NCI-H510A treated with DMSO at 0.1 percent for 48 hours (cell line): Measurements from ENCODE around the gene TPM4.
"Not testable (repeated sequence)": the region's sequence is repeated elsewhere in the genome, so short reads cannot be mapped to it uniquely, and the experiment has no call there.

Source experiments
- DNase-seq: peaks from one replicate; lab custom pipeline; 2025; lab: John Stamatoyannopoulos, UW

The TPM4 gene

DNA sequence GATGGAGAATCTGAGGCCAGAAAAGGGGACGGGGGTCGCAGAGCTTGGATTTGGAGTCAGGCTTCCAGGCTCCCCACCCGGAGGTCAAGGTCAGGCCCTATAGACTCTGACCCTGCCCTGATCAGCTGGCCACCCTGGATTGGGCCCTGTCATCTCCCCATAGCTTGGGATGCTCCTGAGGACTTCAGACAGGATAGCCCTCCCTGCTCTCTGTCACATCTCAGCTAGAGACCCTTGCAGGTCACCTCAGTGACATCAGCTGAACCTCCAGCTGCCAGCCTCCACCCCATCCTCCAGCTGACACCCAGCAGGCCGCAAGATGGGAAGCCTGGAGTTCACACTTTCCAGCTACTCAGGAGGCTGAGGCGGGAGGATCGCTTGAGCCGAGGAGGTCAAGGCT is 2.8 kb upstream of the TPM4 start:
- DNase-seq = no peak

DNA sequence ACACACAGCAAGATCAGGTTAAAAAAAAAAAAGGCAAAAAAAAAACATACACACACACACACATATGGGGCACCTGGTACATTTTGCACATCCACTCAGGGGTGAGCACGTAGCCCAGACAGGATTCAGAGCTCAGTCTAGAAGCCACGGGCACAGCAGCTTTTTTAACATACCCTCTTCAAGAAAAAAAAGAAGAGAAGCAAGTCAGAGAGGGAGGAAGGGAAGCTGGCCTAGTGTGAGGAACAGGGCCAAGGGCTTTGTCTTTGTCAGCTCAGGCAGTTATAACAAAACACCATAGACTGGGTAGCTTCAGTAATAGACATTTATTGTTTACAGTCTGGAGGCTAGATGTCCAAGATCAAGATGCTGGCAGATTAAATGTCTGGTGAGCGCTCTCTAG is 2.3 kb upstream of the TPM4 start:
- DNase-seq = no peak

DNA sequence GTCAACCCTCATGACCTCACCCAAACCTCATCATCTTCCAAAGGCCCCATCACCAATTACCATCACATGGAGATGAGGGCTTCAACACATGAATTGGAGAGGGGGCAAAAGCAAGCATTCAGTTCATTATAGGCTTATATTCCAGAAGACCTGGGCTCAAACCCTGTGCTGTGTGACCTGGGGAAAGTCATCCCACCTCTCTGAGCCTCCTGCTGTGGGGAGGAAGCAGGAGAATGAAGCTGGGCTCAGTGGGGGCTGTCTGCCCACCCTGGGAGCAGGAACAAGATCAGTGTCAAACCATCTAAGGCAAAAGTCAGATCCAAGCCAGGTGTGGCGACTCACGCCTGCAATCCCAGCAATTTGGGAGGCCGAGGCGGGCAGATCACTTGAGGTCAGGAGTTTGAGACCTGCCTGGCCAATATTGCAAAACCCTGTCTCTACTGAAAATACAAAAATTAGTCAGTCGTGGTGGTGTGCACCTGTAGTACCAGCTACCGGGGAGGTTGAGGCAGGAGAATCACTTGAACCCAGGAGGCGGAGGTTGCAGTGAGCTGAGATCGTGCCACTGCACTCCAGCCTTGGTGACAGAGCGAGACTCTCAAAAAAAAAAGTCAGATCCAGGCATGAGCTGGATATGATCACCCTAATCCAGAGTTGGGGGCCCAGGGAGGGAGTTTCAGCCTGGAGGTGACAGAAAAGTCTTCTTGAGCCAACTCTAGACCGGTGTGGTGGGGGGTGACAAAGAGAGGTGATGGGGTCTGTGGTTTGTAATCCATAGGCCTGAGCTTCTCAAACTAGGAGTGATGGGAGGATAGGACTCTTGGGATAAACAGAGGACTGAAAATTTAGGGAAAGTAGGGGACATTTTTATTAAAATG is 1.6 kb upstream of the TPM4 start:
- no peak for DNase-seq

DNA sequence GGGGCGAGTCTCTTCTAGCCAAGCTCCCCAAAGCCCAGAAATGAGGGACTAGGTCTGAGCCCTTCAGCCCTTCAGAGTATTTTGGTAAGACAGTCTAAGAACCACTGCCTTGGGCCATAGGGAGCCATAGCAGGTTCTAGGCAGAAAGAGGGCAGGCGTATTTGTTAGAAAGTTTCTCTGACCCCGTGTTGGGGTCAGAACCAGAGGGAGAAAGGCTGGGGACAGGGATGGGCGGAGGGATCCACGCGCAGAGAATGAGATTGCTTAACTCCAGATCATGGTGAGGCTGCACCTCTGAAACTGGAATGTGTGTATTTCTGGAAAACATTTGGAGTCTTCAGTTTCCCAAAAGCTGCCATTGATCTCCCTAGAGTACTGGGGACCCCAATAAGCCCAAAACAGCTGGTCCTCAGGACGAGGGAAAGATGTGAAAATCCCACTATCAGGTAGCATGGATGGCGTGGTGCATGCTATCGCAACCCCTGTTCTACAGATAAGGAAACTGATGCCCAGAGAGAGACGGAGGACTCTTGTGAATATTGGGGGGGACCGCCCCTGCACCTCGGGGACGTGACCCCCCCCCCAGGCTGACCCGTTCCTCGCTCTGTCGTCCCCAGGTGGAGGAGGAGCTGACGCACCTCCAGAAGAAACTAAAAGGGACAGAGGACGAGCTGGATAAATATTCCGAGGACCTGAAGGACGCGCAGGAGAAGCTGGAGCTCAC is 703 bp upstream of the TPM4 start:
- no peak for DNase-seq

DNA sequence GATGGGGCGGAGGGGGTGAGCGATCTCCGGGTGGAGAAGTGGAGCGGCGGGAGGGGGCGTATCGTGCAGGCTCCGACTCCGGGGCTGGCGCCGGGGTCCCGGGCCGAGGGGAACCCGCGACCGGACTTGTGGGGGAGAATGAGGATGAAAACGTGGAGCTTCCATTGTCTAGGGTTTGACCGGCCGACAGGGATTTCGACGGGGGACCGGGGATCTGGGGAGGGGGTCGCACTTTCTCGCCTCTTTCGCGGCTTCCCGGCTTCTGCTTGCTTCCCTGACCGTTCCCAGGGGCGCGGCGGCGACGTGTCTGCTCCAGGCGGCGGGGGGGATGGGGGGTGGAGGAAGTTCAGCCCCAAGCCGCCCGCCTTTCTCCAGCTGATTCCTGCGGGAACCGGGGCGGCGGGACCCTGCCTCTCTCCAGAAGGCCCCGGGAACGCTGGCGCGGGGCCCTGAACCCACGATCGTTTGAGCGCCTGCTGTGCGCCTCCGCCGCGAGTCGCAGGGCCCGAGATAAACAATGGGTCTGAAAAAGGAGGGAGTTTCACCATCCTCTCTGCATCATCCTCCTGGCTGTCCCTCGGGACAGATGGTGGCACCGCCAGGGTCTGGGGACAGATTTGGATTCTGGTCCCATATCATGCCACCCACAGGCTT is 790 bp downstream of the TPM4 start:
- DNase-seq = no peak

DNA sequence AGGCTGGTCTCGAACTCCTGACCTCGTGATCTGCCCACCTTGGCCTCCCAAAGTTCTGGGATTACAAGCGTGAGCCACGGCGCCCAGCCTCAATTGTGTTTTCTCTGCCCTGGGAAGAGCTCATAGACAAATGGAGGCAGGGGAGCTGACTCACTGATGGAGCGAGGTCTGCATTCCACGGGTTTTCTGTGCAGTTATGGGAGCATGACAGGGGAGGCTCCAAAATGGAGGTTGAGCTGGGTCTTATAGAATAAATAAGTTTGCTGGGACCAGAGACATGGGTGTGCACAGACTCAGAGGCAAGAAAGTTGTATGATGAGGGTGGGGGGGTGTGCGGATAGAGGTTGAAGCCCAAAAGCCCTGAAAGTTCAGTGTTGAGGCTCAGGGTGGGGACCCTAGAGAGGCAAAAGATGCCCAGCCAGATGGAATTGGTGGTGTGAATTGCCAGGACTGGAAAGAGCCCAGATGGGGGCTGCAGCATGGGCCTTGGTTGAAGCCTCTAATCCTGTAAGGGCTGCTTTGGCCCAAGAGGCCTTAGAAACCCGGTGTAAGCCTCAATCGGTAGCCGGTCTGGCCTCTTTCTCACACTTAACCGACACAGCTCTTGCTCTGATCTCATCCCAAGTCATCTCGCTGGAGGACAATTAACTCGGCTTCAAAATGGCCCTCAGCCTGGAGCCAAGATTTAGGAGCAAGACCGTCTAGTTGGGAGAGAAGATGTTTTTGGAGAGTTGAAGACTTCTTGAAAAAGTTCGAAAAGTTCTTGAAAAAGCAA is 1.9 kb downstream of the TPM4 start:
- DNase-seq = no peak

DNA sequence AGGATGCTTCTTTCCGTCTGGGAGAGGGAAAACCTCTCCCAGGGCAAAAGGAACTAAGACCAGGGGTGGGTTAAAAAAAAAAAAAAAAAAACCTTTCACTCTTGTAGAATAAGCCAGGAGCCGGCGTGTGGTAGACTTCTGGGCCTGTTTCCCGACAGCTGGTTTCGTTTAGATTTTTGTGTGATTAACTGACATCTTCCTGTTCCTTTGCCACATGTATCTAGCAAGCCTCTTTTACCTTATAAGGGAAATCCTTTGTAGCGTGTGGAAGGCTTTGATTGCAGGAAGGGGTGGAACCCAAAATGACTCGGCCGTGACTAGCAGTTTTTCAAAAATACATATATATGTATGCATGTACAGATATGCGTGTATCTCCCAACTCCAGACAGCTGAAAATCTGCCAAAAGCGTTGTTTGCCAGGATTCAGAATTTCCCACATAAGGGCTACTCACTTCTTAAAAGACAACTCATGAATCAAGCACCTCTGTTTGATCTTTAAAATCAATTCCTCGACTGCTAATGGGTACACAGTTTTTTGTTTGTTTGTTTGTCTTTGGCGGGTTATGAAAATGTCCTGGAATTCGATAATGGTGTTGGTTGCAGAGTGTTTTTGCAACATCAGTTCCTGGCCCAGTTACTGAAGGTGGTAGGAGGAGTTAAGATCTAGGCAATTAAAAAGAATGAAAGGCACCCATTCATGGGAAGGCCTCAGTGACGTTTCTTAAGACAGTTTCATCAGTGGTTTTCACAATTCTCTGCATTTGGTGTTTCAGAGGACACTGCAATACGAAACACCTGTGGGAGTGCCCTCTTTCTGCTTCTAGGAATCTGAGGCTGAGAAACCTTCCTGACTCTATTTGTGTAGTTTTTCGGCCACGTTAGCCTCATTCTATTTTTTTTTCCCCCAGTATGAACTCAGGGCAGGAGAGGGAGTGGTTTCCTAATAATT is 2.7 kb downstream of the TPM4 start:
- DNase-seq = no peak

DNA sequence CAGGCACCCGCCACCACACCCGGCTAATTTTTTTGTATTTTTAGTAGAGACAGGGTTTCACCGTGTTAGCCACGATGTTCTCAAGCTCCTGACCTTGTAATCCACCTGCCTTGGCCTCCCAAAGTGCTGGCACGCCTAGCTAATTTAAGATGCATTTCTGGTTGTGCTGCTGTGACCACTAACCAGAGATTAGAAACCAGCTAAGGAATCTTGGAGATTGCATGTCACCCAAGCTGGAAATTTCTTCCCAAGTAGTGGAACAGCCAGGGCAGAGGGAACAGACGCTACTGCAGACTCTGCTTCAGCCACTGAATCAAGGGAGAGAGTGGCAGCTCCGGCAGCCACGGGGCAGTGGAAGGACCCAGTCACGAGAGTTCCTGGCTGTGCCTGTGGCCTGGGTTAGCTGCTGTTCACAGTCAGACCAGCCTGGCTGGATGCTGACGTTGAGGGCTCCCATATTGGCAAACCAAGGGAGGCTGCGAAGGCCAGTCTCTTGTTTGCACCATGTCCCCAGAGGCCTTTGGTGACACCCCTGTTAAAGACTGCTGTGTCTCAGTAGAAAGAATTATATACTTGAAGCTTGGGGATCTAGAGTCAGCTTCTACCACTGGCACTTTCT is 7.9 kb downstream of the TPM4 start:
- no peak for DNase-seq

DNA sequence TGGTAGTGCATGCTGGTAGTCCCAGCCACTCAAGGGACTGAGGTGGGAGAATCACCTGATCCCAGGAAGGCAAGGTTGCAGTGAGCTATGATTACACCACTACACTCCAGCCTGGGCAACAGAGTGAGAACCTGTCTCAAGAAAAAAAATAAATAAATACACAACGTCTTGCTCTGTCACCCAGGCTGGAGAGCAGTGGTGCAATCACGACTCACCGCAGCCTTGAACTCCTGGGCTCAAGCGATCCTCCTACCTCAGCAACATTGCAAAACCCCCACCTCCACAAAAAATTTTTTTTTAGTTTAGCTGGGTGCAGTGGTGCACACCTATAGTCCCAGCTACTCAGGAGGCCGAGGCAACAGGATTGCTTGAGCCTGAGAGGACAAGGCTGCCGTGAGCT is 8.8 kb downstream of the TPM4 start:
- DNase-seq = no peak

DNA sequence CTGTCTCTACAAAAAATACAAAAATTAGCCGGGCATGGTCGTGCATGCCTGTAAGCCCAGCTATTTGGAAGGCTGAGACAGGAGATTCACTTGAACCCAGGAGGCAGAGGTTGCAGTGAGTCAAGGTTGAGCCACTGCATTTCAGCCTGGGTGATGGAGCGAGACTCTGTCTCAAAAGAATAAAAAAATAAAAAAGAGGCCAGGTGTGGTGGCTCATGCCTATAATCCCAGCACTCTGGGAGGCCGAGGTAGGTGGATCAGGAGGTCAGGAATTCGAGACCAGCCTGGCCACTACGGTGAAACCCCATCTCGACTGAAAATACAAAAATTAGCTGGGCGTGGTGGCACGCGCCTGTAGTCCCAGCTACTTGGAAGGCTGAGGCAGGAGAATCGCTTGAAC is 11.1 kb downstream of the TPM4 start:
- not testable (repeated sequence) for DNase-seq

DNA sequence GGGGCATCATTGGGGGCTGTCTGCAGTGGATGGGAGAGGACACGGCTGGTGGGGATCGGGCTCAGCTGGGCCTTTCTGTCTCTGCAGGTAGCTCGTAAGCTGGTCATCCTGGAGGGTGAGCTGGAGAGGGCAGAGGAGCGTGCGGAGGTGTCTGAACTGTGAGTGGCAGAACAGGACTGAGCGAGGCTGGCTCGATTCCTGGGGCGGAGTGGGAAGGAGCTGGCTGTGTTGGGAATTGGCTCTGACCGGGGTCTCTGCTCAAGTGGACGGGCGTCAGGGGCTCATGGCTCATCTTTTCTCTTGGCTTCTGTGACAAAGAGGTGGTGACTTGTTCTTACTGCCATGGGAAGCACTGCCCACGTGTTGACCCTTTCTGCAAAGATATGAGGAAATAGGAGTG is 11.6 kb downstream of the TPM4 start:
- no peak for DNase-seq

DNA sequence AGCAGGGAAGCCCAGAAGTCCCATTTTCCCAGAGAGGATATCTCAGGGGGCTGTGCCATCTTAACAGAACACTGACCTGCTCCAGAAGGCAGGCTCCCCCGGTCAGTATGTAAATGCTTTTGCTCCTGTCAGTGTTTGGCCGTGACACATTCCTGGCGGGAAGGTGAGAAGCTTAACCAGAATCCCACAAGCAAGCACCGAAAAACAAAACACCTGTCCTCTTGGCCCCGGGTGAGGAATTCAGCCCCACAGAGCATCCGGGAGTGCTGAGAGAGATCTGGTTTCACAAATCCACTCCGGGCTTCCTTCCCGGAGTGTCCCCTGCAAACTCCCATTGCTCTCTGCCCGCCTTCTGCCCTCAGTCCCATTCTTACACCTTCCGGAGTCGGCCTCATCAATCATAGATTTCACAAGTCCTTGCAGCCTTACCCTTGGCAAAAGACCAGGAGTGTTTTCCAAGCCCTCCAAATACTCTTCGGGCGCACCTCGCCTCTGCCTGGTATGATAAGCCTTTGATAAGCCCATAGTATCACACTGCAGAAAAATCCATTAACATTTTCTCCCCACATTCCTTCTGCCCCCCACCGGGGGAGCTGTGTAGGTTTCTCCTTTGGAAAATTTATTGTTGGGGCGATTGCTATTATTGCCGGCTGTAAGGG is 12.2 kb downstream of the TPM4 start:
- no peak for DNase-seq

DNA sequence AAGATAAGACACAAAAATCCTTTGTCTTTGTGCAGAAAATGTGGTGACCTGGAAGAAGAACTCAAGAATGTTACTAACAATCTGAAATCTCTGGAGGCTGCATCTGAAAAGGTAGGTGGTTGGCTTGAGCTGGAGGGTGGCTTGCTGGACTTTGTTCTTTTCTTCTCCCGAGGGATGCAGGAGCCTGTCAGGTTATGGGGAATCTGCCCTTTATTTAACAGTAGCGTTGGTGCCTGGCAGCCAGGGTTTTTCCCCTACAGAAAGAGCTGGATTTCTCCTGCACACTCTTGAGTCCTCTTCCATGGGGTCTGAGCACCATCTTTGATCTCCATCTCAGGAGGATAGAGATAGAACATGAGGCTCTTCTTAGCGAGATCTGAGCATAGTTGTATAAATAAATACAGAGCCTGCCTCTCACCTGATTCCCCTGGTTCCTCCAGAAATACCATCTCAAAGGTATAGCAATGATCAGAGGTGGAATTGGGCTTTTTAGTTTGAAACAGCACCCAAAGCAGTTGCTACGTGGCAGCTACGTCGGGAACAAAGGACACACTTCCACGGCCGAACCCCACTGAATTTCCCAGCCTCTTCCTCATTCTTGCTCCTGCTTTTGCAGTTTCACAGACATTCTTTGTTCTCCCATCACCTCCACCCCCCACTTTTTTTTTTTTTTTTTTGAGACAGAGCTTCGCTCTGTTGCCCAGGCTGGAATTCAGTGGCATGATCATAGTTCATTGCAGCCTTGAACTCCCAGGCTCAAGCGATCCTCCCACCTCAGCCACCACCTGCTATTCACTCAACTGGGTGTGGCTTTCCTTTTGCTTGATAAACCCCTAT is 12.9 kb downstream of the TPM4 start:
- no peak for DNase-seq

DNA sequence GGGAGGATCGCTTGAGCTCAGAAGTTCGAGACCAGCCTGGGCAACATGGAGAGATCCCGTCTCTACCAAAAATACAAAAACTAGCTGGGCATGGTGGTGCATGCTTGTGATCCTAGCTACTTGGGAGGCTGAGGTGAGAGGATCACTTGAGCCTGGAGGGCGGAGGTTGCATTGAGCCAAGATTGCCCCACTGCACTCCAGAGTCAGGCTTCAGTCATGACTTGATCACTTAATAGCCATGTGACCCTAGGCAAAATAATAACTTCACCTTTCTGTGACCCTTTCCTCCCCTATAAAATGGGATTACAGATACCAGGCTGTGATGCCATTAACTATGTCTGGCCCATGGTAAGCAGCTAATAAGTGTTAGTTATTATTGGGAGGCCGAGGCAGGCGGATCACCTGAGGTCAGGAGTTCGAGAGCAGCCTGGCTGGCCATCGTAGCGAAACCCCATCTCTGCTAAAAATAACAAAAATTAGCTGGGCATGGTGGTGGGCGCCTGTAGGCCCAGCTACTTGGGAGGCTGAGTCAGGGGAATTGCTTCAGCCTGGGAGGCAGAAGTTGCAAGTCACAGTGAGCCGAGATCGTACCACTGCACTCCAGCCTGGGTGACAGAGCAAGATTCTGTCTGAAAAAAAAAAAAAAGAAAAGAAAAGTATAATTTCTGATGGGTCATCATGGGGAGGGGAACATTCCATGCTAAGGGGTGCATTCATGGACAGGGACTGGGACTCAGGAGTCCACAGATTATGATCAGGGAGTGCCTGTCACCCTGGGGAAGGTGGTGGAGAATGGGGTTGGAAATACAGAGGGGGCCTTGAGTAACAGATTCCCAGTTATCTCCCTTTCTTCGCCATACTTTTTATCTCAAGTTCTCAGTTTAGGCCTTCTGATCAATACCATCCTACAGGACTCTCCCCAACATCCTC is 15.5 kb downstream of the TPM4 start:
- DNase-seq = no peak

DNA sequence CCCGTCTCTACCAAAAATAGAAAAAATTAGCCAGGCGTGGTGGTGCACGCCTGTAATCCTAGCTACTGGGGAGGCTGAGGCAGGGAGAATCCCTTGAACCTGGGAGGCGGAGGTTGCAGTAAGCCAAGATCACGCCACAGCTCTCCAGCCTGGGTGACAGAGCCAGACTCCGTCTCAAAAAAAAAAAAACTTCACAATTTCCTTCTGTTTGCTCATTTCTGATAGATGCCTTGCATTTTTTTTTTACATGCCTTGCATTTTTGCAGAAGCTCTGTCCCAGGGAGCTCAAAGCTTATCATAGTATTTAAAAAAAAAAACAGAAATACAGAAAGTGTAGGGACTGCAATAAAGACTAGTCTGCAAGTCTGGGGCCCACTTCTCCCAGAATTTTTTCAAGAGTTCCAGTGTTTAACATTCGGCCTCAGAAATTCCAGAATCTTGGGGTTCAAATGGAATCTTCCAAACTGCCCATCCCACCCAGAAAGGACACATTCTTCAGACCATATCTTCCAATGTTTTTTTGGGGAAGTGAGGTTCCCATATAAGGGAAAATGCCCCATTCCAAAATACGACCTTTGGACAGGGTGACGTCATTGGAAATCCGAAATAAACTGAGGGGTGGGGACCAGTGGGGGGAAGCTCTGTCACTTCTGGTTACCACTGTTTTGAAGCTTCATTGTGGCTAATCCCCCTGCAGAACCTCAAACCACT is 18.2 kb downstream of the TPM4 start:
- DNase-seq = no peak

DNA sequence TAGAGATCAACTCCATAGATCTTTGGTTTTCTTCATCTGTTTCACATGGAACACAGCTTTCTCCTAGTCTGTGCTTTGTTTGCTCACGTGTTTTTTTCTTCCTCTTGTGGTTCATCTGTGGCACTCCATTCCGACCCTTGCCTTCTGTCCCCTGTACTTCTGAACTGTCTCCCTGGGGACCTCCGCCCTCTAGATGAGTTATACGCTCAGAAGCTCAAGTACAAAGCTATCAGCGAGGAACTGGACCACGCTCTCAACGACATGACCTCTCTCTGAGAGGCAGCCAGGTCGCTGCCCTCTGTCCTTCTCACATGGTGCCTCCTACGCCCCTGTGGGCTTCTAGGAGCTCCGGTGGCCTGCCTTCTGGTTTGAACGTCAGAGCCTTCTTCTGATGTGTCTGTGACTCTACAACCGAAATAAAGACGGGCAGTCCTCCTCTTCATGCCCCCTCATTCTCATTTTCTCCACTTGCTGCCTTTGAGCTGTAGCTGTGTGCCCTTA is 18.8 kb downstream of the TPM4 start:
- DNase-seq = no peak

DNA sequence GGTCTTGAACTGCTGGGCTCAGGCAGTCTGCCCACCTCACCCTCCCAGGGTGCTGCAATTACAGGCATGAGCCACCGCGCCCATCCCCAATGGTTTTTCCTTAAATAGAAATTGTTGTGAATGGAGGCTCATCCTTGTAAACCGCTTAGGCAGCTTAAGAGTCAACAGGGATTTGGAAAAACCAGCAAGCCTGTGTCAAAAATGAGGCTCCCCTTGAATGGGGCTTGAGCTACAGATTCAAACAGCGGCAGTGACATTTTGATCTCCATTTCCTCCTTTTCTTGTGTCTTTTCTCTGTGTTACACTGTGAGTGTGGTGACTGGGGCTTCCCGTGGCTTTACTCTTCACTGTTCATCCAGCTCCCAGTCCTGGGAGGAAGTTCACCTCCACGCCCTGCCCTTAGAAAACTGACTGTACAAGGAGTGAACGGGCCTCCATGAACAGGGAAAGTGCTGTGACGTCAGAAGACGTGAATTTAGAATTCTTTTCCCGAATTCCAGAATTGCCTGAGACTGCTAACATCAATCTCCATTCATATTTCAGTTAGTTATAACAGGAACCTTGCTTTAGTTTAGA is 20.1 kb downstream of the TPM4 start:
- DNase-seq = no peak
